HCT116 (cell line): ENCODE data around the gene USP27X. TPM values are rescaled to one million over a fixed set of nuclear protein-coding genes. Genes with fewer than 3 reads are reported as not detected.

Source experiments
- ATAC-seq: fragments of 200-7000 bp; cut with Tn5 transposase; 2 replicates; pipeline ENCODE4 v1.9.1; 2020; ENCODE audit warnings: mild to moderate bottlenecking, moderate library complexity
- BruUV-seq: library from RNA; stranded (reverse); fragments of 400-500 nt; replicated peaks from 2 replicates; lab custom pipeline; 2021; lab: Mats Ljungman, UMichigan
- CTCF ChIA-PET: fragments of 300-600 bp; sonication (Branson Sonifier 250); formaldehyde crosslinking; loops from one replicate; lab custom pipeline; 2021; ENCODE audit warnings: antibody characterized with exemption; lab: Charles Lee
- POLR2A ChIA-PET: fragments of 300-600, 350-600 bp; sonication (Branson Sonifier 250); formaldehyde crosslinking; loops from one replicate; lab custom pipeline; 2021; ENCODE audit warnings: antibody characterized with exemption; lab: Charles Lee
- RAD21 ChIA-PET, 2 experiments: fragments of 300-600 bp; sonication (Branson Sonifier 250); formaldehyde crosslinking; loops; one replicate each; lab custom pipeline; 2023; ENCODE audit warnings: low total read pairs in 2 of 2; ENCODE audit not compliant: uncharacterized antibody in 2 of 2, unreplicated experiment in 2 of 2, low non-redundant PET in 1 of 2; lab: Charles Lee
- DNase-seq: peaks from one replicate; pipeline ENCODE4 v3.0.0-alpha.2; 2010; ENCODE audit warnings: low read depth, low spot score
- H2AFZ ChIP-seq: fragments of 200-600 bp; shearing (Covaris generic), sonication (generic); 2 replicates; pipeline ENCODE4 v1.6.1; 2017; ENCODE audit warnings: low read depth, mixed run types, mixed read lengths, antibody characterized with exemption, low read length; ENCODE audit not compliant: poor library complexity, severe bottlenecking
- H3K27ac ChIP-seq: 2 replicates; pipeline ENCODE4 v1.5.1; 2012; ENCODE audit warnings: low read depth, low read length
- H3K27me3 ChIP-seq: fragments of 200-600 bp; sonication (generic); 2 replicates; pipeline ENCODE4 v1.6.1; 2016; ENCODE audit warnings: mixed run types, low read length, mixed read lengths; ENCODE audit not compliant: insufficient read depth
- H3K36me3 ChIP-seq, 2 experiments: fragments of 200-500 bp in 1 of 2; fragments of 200-600 bp in 1 of 2; sonication (Bioruptor generic) in 1 of 2; sonication (generic) in 1 of 2; 2 replicates each; pipeline versions ENCODE4 v1.5.1 to v1.6.1; 2014 to 2016; ENCODE audit warnings: low read length in 2 of 2, inconsistent platforms in 1 of 2, mixed read lengths in 1 of 2, mixed run types in 1 of 2; ENCODE audit not compliant: insufficient read depth in 2 of 2, control insufficient read depth in 1 of 2
- H3K4me1 ChIP-seq, 2 experiments: fragments of 200-600 bp in 1 of 2; sonication (generic) in 1 of 2; 2 replicates each; pipeline versions ENCODE4 v1.5.1 to v1.6.1; 2012 to 2017; ENCODE audit warnings: low read length in 2 of 2, inconsistent platforms in 1 of 2, mild to moderate bottlenecking in 1 of 2, mixed read lengths in 1 of 2, mixed run types in 1 of 2, moderate library complexity in 1 of 2; ENCODE audit not compliant: insufficient read depth in 2 of 2, control insufficient read depth in 1 of 2
- H3K4me2 ChIP-seq: fragments of 200-600 bp; sonication (generic); 2 replicates; pipeline ENCODE4 v1.6.1; 2017; ENCODE audit warnings: mixed run types, low read length, mixed read lengths
- H3K4me3 ChIP-seq, 2 experiments: fragments of 200-600 bp in 1 of 2; sonication (generic) in 1 of 2; replicated peaks in 1 of 2; 2 replicates each; pipeline ENCODE4 v1.5.1; 2011 to 2016; ENCODE audit warnings: low read length in 2 of 2, control low read depth in 1 of 2, low read depth in 1 of 2, mild to moderate bottlenecking in 1 of 2, mixed read lengths in 1 of 2, mixed run types in 1 of 2
- H3K79me2 ChIP-seq: fragments of 200-600 bp; sonication (generic); 2 replicates; pipeline ENCODE4 v1.6.1; 2017; ENCODE audit warnings: mild to moderate bottlenecking, mixed run types, low read length, moderate library complexity, mixed read lengths; ENCODE audit not compliant: insufficient read depth
- H3K9ac ChIP-seq: fragments of 200-600 bp; sonication (generic); 2 replicates; pipeline ENCODE4 v1.6.1; 2016; ENCODE audit warnings: low read length, mixed read lengths
- H3K9me2 ChIP-seq: fragments of 200-600 bp; sonication (generic), shearing (Covaris generic); 2 replicates; pipeline ENCODE4 v1.6.1; 2017; ENCODE audit warnings: mixed run types, mild to moderate bottlenecking, moderate library complexity; ENCODE audit not compliant: insufficient read depth
- H3K9me3 ChIP-seq, 2 experiments: fragments of 200-500 bp in 1 of 2; fragments of 200-600 bp in 1 of 2; sonication (Bioruptor generic) in 1 of 2; sonication (generic) in 1 of 2; 2 replicates each; pipeline ENCODE4 v1.6.1; 2014 to 2017; ENCODE audit warnings: low read length in 2 of 2, mixed read lengths in 2 of 2, inconsistent platforms in 1 of 2, low read depth in 1 of 2, mild to moderate bottlenecking in 1 of 2, mixed run types in 1 of 2, moderate library complexity in 1 of 2; ENCODE audit not compliant: control insufficient read depth in 1 of 2, insufficient read depth in 1 of 2
- H4K20me1 ChIP-seq: fragments of 200-600 bp; sonication (generic), shearing (Covaris generic); 2 replicates; pipeline ENCODE4 v1.6.1; 2017; ENCODE audit warnings: mixed run types, mild to moderate bottlenecking, moderate library complexity; ENCODE audit not compliant: insufficient read depth
- ATF3 ChIP-seq: IDR thresholded peaks from 2 replicates; pipeline ENCODE4 v1.6.1; 2012
- CBX3 ChIP-seq: IDR thresholded peaks from 2 replicates; pipeline ENCODE4 v1.6.1; 2012; ENCODE audit warnings: low read depth
- EGR1 ChIP-seq: IDR thresholded peaks from 2 replicates; pipeline ENCODE4 v1.6.1; 2012; ENCODE audit warnings: low read depth
- ELF1 ChIP-seq: IDR thresholded peaks from 2 replicates; pipeline ENCODE4 v1.6.1; 2012; ENCODE audit warnings: low read depth, borderline replicate concordance
- EZH2 ChIP-seq: fragments of 200-600 bp; sonication (generic); IDR thresholded peaks from 2 replicates; pipeline ENCODE4 v1.6.1; 2017; ENCODE audit warnings: antibody characterized with exemption, mixed run types
- EZH2phosphoT487 ChIP-seq: fragments of 200-600 bp; IDR thresholded peaks from 2 replicates; pipeline ENCODE4 v1.6.1; 2018; ENCODE audit warnings: antibody characterized with exemption, borderline replicate concordance
- FOSL1 ChIP-seq: IDR thresholded peaks from 2 replicates; pipeline ENCODE4 v1.6.1; 2012; ENCODE audit warnings: low read depth
- JUND ChIP-seq: IDR thresholded peaks from 2 replicates; pipeline ENCODE4 v1.6.1; 2012
- POLR2AphosphoS5 ChIP-seq: IDR thresholded peaks from 2 replicates; pipeline ENCODE4 v1.6.1; 2011; ENCODE audit warnings: mild to moderate bottlenecking, low read depth, low read length, moderate library complexity
- REST ChIP-seq: IDR thresholded peaks from 2 replicates; pipeline ENCODE4 v1.6.1; 2012; ENCODE audit warnings: low read depth
- SRF ChIP-seq: IDR thresholded peaks from 2 replicates; pipeline ENCODE4 v1.6.1; 2012; ENCODE audit warnings: low read depth
- TCF7L2 ChIP-seq: IDR thresholded peaks from 2 replicates; pipeline ENCODE4 v1.7.0; 2011; ENCODE audit warnings: borderline replicate concordance, inconsistent platforms; ENCODE audit not compliant: insufficient read depth, insufficient read length; ENCODE audit errors: extremely low read depth
- YY1 ChIP-seq: IDR thresholded peaks from 2 replicates; pipeline ENCODE4 v1.6.1; 2011; ENCODE audit warnings: low read length, low read depth, moderate library complexity, mild to moderate bottlenecking; ENCODE audit not compliant: insufficient replicate concordance; ENCODE audit errors: extremely low read depth
- ZFX ChIP-seq: fragments of 450-650 bp; IDR thresholded peaks from 2 replicates; pipeline ENCODE4 v1.6.1; 2017
- ZNF274 ChIP-seq: fragments of 200-500 bp; sonication (Bioruptor generic); IDR thresholded peaks from 2 replicates; pipeline ENCODE4 v1.6.1; 2014; ENCODE audit warnings: mild to moderate bottlenecking, low read depth, low read length, inconsistent platforms
- intact Hi-C: fragments of 100-400 bp; cut with micrococcal nuclease; formaldehyde crosslinking; loops from 2 replicates; pipeline ENCODE4 v1.10.0; 2022
- total RNA-seq: library from RNA; stranded (reverse); gene quantifications from one replicate; pipeline ENCODE4 v1.2.1, GENCODE V29; 2021; ENCODE audit not compliant: unreplicated experiment
- TF ChIP-seq, protein P1 (sequence below): IDR thresholded peaks from 2 replicates; pipeline ENCODE4 v1.6.1; 2012

The USP27X gene
- total RNA-seq, 1 experiment from 2014 or later = 3.5 TPM

GRCh38 chrX:49922291-49923241 is 43.3 kb downstream of the USP27X start, which contains the start of gene CLCN5:
Gene CLCN5, plus strand, starts transcription at chrX:49922596. Its CDS starts 2,703 bp downstream, at chrX:49925299.
- peak within 1 kb of the TSS; percentile 69 for H3K9ac ChIP-seq
- POLR2A ChIA-PET = interaction anchor here (0.7 to 0.8 kb wide), 2 partner anchors 28 to 44 kb away, joined by 3 to 4 read pairs; partner anchors contain the start of gene USP27X
- H3K4me1 ChIP-seq = peaks cover 0 to 13% of the 10 kb centered on the region in 2 experiments; a peak in 2 of 4 replicates
- DNase-seq = peak; percentile 85
- H2AFZ ChIP-seq = peak within 1 kb of the TSS; percentile 61
- no peaks in the 10 kb centered on the region for H3K9me3 ChIP-seq
- peak within 1 kb of the TSS; percentile 27; the same call in 1 of the 2 replicates for H3K27ac ChIP-seq
- ATAC-seq = peak; percentile 96
- TF ChIP-seq, protein P1, sequence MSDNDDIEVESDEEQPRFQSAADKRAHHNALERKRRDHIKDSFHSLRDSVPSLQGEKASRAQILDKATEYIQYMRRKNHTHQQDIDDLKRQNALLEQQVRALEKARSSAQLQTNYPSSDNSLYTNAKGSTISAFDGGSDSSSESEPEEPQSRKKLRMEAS = peak; percentile 79
- TF ChIP-seq ZFX (0 out of 2 replicates have a peak, but pooled peaks have one; percentile 11), YY1 (peak; percentile 55), EGR1 (no peak), JUND (no peak), ELF1 (no peak), POLR2AphosphoS5 (peak; percentile 40; the same call in 1 of the 2 replicates), EZH2phosphoT487 (no peak), REST (no peak), ATF3 (no peak), SRF (no peak), ZNF274 (no peak), CBX3 (no peak), EZH2 (no peak), TCF7L2 (peak; percentile 5), FOSL1 (no peak)
- TF ChIP-seq, all 23 proteins: peak for 5
- Histone ChIP-seq H3K9me2 (no peaks in the 10 kb centered on the region), H3K27me3 (no peaks in the 10 kb centered on the region), H3K4me2 (peak within 1 kb of the TSS; percentile 72), H3K4me3 (peak within 1 kb of the TSS; percentile 57 to 65), H4K20me1 (no peaks in the 10 kb centered on the region), H3K79me2 (no peaks in the 10 kb centered on the region), H3K36me3 (no peaks in the 10 kb centered on the region)
- intact Hi-C loops = loop anchor here (5.0 kb wide), 1 partner anchor 80 kb away; no protein-coding TSS in a partner anchor
- BruUV-seq = no TSS peak
- ChIA-PET RAD21 (no interaction called here), CTCF (interaction anchor here (1.2 to 1.5 kb wide), 5 partner anchors 38 to 177 kb away, joined by 3 to 6 read pairs (median 4); partner anchors contain the start of gene USP27X)
